Osteoblast (primary cell): ENCODE results near the gene BAIAP2. TPM values are rescaled to one million over a fixed set of nuclear protein-coding genes. Genes with fewer than 3 reads are reported as not detected.

Experiments
- DNase-seq: peaks from one replicate; pipeline ENCODE4 v3.0.0; 2011; ENCODE audit warnings: low spot score, mixed read lengths; ENCODE audit not compliant: insufficient read length; ENCODE audit errors: missing footprints
- H2AFZ ChIP-seq: 2 replicates; pipeline ENCODE4 v1.6.0; 2011; ENCODE audit warnings: mild to moderate bottlenecking, low read length
- H3K27ac ChIP-seq: 2 replicates; pipeline ENCODE4 v1.5.1; 2011; ENCODE audit warnings: mild to moderate bottlenecking, low read depth, low read length, moderate library complexity
- H3K27me3 ChIP-seq: 2 replicates; pipeline ENCODE4 v1.6.0; 2012; ENCODE audit warnings: mild to moderate bottlenecking, control low read depth, inconsistent platforms, low read length, moderate library complexity; ENCODE audit not compliant: insufficient read depth
- H3K36me3 ChIP-seq: 2 replicates; pipeline ENCODE4 v1.5.1; 2011; ENCODE audit warnings: mild to moderate bottlenecking, low read length, control low read depth, moderate library complexity; ENCODE audit not compliant: insufficient read depth
- H3K4me1 ChIP-seq: 2 replicates; pipeline ENCODE4 v1.5.1; 2011; ENCODE audit warnings: mild to moderate bottlenecking, low read length, control low read depth, moderate library complexity; ENCODE audit not compliant: insufficient read depth
- H3K4me2 ChIP-seq: 2 replicates; pipeline ENCODE4 v1.6.0; 2011; ENCODE audit warnings: mild to moderate bottlenecking, low read length; ENCODE audit not compliant: insufficient read depth
- H3K4me3 ChIP-seq: fragments of 200-600 bp; sonication (generic); 3 replicates; pipeline ENCODE4 v1.5.1; 2012; ENCODE audit warnings: mild to moderate bottlenecking, low read length, inconsistent platforms; ENCODE audit not compliant: insufficient read depth
- H3K79me2 ChIP-seq: 2 replicates; pipeline ENCODE4 v1.6.0; 2012; ENCODE audit warnings: mild to moderate bottlenecking, low read length, control low read depth, inconsistent platforms; ENCODE audit not compliant: insufficient read depth
- H3K9me3 ChIP-seq: 2 replicates; pipeline ENCODE4 v1.5.1; 2011; ENCODE audit warnings: low read depth, low read length, control low read depth
- H4K20me1 ChIP-seq: 2 replicates; pipeline ENCODE4 v1.6.0; 2012; ENCODE audit warnings: mild to moderate bottlenecking, low read length, control low read depth; ENCODE audit not compliant: insufficient read depth
- total RNA-seq: library from RNA; depleted of rRNA; stranded (reverse); fragments of >200 nt; gene quantifications from 2 replicates; pipeline ENCODE4 v1.2.3, GENCODE V29; 2012
- TF ChIP-seq, protein P1 (sequence below): IDR thresholded peaks from 2 replicates; pipeline ENCODE4 v1.5.1; 2011; ENCODE audit warnings: mild to moderate bottlenecking, low read depth, low read length, moderate library complexity; ENCODE audit errors: extremely low read depth

The BAIAP2 gene
- total RNA-seq, 1 donor = 15.6 TPM

DNA sequence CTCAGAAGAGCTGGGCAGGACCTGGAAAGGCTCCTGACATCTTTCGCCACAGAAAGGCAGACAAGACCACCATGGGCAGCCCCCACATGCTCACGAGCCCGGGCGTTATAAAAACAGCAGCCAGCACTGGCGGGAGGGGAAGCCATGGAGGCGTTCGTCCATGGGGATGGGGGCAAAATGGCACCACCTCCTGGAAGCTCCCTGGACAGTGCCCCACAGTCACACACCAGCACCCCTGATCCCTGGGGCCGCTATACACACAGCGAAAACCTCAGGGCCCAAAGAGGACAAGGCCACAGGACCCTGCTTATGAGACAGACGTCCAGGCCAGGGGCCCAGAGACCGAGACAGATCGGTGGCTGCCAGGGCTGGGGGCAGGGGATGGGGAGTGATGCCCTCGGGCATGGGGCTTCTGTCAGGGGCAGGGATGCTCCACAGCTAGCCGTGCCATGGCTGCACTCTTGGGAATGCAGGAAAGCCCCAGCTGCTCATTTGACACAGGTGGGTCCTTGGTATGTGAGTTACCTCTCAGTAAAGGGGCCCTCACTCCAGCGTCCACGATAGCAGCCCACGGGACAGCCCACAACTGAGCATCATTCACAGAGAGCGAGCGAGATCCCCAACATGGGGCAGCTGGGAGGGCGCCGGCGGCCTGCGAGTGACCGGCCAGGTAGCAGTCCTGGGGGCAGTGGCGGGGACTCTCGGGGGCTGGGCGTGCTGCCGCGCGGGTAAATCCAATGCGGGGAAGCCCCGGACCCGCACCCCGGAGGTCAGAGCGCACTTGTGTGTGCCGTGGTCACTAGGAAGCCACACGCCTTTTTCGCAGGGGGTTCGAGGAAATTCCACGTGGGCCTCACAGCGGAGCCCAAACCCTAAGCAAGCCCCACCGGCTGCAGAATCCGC is 124.0 kb downstream of the BAIAP2 start:
- Histone ChIP-seq H3K9me3 (no peaks in the 10 kb centered on the region), H3K27me3 (peaks cover under 1% of the 10 kb centered on the region), H3K4me1 (no peaks in the 10 kb centered on the region), H4K20me1 (no peaks in the 10 kb centered on the region), H3K4me3 (no peak overlapping the region), H3K79me2 (no peaks in the 10 kb centered on the region), H3K36me3 (no peaks in the 10 kb centered on the region), H2AFZ (no peak overlapping the region), H3K27ac (no peak overlapping the region), H3K4me2 (no peak overlapping the region)
- TF ChIP-seq, protein P1, sequence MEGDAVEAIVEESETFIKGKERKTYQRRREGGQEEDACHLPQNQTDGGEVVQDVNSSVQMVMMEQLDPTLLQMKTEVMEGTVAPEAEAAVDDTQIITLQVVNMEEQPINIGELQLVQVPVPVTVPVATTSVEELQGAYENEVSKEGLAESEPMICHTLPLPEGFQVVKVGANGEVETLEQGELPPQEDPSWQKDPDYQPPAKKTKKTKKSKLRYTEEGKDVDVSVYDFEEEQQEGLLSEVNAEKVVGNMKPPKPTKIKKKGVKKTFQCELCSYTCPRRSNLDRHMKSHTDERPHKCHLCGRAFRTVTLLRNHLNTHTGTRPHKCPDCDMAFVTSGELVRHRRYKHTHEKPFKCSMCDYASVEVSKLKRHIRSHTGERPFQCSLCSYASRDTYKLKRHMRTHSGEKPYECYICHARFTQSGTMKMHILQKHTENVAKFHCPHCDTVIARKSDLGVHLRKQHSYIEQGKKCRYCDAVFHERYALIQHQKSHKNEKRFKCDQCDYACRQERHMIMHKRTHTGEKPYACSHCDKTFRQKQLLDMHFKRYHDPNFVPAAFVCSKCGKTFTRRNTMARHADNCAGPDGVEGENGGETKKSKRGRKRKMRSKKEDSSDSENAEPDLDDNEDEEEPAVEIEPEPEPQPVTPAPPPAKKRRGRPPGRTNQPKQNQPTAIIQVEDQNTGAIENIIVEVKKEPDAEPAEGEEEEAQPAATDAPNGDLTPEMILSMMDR = no peak
- no peak for DNase-seq

- Histone ChIP-seq H3K4me1 (no peaks in the 10 kb centered on the region), H3K9me3 (no peaks in the 10 kb centered on the region), H2AFZ (no peak overlapping the region), H4K20me1 (no peaks in the 10 kb centered on the region), H3K4me2 (no peak overlapping the region), H3K4me3 (no peak overlapping the region), H3K79me2 (no peaks in the 10 kb centered on the region), H3K36me3 (no peaks in the 10 kb centered on the region), H3K27me3 (peaks cover 9% of the 10 kb centered on the region), H3K27ac (no peak overlapping the region)
- no peak for DNase-seq
- TF ChIP-seq, protein P1 = no peak
Measured at GRCh38 chr17:81159611-81160265, 124.8 kb downstream of the BAIAP2 start.

DNA sequence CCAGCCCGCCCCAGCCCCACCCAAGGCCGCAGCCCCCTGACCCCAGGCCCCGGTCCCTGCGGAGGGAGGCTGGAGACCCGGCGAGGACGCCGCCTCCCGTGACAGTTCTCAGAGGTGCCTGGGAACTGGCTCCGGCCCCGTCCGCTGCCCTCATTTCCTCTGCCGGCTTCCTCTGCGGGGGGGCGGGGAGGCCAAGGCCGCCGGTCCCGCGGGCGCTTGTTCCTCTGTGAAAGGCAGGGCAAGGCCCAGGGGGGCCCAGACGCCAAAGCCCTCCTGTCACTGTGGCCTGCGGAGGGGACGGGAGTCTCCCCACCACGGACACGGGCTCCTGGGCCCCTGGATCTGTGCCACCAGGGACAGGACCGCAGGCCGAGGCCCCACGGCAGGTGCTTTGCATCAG is 125.4 kb downstream of the BAIAP2 start:
- no peaks in the 10 kb centered on the region for H3K79me2 ChIP-seq
- no peak overlapping the region for H3K4me3 ChIP-seq
- H3K4me2 ChIP-seq = no peak overlapping the region
- no peaks in the 10 kb centered on the region for H3K9me3 ChIP-seq
- peaks cover 14% of the 10 kb centered on the region for H3K27me3 ChIP-seq
- peak; percentile 94 for DNase-seq
- no peaks in the 10 kb centered on the region for H4K20me1 ChIP-seq
- no peak overlapping the region for H2AFZ ChIP-seq
- no peaks in the 10 kb centered on the region for H3K36me3 ChIP-seq
- TF ChIP-seq, protein P1 = no peak
- no peaks in the 10 kb centered on the region for H3K4me1 ChIP-seq
- no peak overlapping the region for H3K27ac ChIP-seq
